SW480 (cell line): ENCODE results near the gene LRRK1.

Experiments used
- DNase-seq: peaks from one replicate; pipeline ENCODE4 v3.0.0-alpha.2; 2016; ENCODE audit warnings: low spot score

LRRK1 gene

DNA sequence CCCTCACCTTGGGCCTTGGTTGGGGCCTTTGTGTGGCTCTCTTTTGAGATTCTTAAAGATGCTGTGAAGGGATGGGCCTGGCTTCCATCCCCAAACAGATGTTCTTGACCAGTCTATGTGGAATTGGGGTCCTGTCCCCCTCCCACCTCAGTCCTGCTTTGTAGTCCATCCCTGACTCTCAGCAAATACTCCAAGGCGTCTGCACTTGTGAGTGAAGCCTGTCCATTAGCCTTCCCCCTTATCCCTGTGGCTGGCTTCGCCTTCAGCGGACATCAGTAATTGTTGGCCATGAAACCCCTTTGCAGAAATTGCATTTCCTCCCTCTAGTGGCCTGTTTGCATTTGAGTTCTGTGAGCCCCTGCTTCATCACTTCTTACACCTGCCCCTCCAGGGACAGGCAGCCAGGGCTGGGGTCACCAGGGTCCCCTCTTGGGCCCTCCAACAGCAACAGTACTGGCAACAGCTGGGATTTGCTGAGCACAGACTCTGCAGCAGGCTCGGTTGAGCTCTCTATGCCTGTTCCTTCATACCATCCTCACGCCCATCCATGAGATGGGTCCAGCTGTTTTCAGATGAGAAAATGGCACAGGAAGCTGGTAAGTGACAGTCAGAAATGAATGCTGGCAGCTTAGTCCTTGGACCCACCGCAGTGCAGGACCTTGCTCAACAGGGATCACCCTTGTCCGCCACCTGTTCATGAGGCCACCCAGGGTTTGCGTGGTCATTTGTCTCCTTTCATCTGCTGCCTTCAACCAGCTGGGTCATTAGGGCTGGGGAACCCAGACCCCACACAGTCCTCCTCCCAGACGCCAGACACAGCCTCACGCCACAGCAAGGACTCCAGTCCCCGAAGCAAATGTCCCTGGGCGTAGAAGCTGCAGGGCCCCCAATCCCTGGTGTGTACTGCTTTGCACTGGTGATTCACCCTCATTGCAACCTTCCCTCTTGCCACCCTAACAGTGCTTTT lies 8.9 kb upstream of the LRRK1 start:
- no peak for DNase-seq

DNA sequence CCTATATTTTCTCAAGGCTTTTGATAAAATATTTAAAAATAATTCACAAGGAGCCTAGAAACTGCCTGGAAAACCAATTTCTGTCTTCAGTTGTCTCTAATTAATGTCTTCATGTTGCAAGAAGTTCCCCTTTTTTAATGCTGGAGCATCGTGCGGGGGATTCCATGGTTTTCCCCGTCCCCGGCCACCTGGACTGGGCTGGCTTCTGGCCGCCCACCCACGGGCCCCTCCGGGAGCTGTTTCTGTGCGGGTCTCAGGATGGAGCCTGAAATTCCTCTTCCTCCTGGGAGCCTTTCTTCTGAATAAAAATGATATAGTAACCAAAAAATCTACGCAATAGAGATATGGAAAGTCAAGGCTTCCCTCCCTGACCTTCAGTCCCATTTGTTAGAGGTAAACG lies 8.1 kb upstream of the LRRK1 start:
- DNase-seq = no peak

DNA sequence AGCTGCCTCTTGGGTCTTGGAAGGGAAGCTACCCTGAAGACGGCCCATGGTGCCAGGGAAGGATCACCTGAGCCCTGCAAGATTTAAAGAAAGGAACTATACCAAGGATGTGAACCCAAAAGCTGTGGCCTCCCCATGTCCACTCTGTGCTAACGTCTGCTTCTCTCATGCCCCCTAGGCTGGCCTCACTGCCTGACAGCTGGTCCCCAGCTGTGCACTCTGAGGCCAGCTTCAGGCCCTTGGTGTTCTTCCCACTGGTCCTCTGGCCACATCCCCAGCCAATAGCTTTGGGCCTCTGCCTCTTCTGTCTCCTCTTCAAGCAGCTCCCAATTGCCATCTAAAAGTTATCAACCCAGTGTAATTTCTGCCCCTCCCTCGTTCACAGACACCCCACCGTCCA lies 5.2 kb upstream of the LRRK1 start:
- no peak for DNase-seq

DNA sequence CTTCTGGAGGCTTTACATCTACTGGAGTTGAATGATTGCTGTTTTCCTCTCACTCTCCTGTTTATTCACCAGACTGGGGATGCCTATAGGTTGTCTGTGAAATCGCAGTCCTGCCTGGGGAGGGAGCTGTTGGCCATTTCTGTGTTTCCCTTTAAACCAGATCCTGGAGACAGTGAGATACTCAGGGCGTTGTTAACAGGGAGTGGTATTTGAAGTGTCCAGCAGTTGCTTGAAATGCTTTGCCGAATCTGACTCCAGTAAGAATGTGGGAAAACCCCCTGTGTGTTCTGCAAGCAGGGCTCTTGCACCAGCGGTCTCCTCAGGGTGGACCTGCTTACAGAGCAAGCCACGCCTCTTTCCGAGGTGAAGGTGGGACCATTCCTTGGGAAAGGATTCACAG lies 4.3 kb upstream of the LRRK1 start:
- no peak for DNase-seq

DNA sequence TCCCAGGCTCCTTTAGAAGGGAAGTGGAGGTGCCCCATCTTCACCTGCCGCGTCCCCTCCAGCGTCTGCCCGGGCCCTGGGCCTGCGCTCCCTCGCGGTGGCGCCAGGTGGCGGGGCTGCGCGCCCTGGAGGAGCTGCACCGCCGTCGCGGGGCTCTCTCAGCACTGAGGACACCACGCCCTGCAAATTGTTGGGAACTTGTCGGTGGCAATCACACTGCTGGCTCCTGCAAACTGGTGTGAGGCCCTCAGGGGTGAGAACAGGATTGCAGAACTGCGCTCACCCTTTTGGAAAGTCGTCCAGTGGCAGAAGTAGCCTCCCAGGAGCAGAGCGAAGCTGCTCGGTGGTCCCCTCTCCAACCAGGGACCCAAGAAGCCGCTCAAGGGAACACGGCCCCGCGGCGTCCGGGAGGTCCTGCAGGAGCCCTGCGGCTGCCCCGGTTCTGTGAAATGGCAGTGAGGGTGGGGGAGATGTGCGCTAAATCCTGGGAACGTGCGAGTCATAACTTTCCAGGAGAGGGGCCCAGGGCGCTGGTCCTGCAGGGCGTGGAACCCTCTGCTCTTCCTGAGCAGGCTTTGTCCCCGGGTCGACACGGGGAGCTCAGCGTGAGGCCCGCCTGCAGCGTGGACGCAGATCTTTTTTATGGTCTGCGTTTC lies 995 bp upstream of the LRRK1 start:
- peak; percentile 87 for DNase-seq

DNA sequence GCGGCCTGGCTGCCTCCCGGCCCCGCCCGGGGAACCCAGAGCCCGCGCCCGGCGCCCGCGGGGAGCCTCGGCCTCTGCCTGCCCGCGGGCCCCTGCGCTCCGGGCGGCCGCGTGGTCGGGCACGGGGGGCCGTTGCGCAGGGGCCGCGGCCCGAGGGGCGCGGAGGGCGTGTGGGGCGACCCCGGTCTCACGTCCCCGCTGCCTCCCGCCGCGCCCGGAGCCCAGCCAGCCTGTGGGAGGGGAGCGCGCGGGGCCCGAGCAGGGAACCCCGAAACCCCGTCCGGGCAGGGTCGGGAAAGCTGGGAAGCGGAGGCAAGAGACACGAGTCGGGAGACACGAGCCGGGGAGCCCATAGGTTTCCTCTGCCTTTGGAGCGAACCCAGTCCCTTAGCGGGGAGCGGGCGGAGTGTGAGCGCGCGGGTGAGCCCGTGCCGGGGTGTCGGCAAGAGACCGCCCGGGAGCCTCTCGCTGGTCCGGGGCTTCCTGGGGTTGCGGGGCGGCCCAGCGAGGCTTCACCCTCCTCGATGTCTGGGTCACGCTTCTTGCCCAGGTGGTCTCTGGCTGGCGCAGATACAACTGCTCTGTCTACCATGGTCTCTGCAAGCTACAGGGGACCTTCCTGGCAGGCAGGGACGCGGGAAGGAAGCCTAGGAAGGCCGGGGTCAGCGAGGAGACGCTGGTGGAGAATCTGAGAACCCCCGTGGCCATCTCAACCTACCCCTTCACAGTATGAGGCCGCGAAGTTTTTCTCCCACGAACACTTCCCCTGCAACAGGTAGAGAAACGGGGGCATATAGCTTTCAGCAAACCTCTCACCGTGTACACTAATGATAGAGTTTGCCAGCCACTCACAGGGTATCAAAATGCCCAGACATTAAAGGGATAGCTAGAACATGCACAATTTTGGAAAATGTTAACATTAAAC lies 586 bp downstream of the LRRK1 start:
- peak; percentile 35 for DNase-seq

DNA sequence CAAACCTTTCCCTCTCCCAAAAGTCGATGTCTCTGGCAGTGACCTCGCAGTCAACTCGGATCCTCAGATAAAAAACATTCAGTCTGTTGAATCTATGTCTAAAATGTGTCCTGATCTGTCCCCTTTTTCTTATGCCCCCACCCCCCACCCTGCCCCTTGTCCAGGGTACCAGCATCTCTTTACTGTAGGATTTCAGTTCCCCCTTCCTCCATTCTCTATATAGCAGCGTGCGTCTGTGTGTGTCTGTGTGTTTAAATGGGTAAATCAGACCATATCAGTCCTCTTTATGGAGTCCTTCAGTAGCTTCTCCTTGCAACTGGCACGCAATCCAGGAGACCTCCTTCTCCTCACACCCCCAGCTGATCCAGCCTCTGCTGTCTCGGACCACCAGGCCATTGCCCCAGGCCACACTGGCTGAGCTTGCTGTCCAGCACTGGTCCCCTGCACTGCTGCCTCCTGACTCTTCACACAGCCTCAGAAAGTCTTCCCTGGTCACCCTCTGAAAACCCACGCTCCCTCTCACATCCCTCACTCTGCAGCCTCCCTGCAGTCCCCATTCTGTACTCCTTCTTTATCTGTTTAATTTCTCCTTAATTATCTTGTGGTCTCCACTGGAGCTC lies 1.5 kb downstream of the LRRK1 start:
- no peak for DNase-seq

DNA sequence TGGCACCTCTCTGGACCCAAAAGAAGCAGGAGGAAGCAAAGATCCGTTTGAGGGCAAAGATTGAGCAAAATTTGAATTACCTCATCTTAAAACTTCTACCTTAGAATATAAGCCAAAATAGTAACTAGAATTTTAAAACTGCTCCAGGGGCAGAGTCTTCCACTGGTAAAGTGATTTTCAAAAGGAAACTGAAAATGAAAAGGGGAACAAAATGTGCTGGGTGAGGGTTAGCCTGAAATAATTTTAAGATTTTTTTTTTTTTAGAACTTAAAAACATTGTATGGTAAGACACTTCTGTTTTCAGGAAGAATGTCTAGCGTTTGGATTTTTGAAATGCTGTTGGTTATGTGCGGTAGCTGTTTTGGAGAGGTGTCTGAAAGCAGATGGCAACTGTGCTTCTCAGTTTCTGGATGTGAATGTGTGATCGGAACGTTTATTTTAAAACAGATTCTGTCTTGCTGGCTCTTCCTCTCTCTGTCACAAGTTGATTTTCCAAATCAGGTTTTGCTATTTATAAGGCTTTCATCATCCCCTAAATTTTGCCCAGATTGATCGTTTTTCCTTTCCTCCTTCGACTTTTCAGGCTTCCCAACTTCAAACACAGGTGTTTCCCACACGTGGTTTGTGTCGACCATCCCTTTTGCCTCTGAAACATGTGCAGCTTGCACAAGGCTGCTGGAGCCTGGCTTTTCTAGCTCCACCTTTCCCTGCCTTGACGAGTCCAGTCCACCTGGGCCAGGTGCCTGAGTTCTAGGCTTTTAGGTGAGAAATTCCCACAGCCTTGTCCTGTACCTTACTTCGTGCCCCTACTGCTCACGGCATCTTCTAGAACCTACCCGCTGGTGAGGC lies 3.3 kb downstream of the LRRK1 start:
- DNase-seq = no peak

DNA sequence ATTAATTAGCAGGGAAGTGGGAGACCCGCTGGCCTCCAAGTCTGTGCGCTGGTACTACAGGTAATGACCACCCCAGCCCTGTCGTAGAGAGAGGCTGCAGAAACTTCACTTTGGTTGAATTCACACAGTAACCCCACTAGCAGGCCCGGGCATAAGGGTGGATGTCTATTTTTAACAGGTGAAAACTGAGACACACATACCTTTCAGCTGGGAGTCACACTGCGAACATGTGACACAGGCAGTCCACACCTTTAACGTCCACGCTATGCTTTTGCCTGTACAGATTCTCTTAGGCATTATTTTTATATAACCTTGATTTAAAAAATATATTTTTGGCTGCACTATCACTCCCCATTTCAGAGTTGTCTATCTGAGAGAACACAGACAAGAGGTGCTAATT lies 3.9 kb downstream of the LRRK1 start:
- DNase-seq = no peak

DNA sequence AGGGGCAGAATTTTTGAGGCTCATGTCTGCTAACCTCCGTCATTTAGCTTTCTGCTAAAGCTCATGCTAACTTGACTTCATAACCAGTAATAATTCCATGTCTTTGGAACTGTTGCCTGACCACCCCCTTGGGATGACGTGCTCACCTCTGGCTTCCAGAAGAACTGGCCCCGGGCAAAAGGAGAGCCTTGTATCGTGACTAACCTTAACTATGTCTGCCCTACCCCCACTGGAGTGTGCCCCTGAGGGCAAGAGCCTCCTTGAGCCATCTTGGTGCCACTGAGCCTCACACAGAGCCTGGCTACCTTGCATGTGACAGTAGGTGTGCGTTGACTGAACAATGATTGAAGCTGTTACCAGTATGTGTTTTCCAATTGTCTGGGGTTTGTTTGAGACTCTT lies 4.7 kb downstream of the LRRK1 start:
- DNase-seq = no peak

DNA sequence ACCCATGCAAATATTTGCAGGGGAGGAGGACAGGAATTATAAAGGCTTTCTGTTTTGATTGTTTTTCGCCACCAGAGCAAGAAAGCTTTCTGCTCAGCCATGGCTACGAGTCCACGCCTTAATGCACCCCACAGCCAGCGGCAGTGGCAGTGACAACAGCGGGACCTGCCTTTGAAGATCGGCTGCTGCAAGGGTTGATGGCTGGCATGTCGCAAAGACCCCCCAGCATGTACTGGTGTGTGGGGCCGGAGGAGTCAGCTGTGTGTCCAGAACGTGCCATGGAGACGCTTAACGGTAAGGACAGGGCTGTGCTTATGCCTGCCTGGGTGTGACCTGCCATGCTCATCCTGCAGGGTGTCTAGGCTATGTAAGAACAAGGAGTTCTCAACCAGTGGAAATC lies 5.3 kb downstream of the LRRK1 start:
- DNase-seq = no peak

DNA sequence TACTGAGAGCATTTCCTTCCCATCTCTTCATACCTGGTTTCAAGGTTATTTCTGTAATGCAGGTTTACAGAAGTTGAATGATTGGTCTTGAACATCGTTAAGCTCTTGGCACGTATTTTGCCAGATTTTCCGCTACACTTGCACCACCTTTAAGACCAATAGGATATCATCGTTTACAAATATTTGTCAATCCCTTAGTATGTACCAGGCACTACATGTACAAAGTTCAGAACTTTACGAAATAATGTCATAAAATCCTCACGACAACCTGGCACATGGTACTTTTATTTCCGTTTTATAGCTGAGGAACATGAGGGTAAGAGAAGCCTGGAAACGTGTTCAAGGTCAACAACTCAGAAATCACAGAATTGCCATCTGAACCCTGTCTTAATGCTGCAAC lies 6.3 kb downstream of the LRRK1 start:
- DNase-seq = no peak

DNA sequence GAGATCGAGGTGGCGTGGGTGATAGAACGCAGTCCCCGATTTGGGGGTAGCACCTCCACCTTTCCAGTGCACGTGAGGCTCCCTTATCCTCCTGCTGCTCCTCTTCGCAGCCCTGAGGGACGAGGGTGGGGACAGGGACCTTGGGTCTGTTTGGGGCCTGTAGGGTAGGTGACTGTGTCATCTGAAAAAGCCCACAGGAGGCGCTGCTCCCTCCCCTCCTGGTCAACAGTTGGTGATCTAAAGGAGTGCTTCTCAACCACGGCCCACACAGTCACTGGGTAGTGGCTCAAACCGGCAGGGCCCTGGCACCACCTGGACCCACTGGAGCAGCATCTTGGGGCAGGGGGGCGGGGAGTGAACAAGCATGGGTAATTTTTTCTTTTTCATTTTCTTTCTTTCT lies 7.1 kb downstream of the LRRK1 start:
- DNase-seq = no peak

DNA sequence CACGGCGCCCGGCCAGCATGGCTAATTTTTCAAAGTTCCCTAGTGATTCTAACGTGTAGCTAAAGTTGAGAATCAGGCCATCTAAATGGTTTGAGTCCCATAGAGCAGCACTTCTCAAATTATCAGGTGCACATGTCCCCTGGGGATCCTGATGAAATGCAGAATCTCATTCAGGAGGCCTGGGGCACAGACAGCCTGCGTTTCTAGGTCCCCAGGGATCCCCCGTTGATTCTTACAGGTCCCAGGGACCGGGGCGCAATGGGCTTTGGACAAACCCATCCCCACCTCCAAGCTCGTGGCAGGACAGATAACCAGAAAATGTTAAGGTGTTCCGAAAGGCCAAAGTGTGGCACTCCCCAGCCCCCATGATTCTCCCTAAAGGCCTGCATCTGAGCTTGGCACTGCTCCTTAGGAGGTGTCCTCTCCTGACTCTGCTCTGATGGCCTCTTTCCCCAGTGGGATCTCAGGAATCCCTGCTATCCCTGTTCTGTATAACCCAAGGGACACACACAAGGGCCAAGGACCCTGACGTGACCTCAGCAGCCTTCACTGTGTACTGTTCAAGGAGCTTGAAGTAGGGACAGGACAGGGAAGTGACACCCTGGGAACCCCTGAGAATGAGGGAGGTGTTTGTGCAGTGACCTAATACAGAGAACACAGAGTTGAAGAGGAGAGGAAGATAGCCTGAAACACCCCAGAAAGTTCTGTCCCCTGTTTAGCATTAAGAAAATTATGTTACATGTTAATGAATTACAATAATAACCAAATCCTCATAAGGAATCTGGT lies 8.0 kb downstream of the LRRK1 start:
- no peak for DNase-seq

DNA sequence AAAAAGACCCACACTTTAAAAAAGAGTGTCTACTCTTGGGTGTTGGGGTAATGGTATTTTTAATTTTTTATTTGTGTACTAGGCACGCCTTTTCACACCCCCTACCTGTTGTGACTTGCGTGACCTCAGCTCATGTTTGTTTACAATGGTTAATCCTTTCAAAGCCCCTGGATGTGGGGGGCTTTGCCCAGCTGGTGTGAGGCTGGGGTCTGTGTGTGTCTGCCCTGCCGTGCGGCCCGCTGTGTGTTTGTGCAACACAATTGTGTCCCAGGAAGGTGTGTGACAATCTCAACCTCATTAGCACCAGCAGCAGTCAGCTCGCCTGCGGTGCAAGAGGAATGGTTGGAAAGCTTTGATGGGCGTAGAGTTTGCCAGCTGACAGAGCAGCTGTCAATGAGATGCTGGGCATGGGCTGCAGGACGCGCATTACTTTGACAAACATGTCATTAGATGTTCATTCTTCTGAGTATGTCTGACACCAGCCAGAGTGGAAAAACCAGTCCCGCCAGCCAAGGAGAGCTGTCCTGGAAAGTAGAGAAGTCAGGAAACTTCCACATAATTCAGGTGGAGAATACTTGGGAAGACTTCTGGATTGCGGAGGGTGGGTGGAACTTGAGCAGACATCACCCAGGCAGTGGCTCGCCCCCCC lies 9.6 kb downstream of the LRRK1 start:
- no peak for DNase-seq

DNA sequence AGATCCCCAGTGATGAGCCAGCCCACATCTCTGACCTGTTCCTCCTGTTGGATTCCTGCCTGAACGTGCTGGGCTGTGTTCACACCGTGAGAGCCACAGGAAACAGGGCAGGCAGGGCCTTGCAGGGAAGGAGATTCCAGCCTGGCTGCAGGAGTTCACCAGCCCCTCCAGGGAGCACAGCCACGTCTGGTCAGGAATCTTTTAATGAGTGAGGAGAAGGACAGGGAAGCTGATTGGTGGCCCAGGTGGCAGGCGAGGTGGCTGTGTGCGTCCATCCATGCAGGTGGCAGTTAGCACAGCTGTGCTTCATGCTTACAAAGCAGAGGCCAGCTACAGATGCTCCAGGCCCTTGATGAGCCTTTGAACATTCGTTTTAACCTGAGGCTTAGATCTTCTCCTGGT lies 10.5 kb downstream of the LRRK1 start:
- DNase-seq = no peak

DNA sequence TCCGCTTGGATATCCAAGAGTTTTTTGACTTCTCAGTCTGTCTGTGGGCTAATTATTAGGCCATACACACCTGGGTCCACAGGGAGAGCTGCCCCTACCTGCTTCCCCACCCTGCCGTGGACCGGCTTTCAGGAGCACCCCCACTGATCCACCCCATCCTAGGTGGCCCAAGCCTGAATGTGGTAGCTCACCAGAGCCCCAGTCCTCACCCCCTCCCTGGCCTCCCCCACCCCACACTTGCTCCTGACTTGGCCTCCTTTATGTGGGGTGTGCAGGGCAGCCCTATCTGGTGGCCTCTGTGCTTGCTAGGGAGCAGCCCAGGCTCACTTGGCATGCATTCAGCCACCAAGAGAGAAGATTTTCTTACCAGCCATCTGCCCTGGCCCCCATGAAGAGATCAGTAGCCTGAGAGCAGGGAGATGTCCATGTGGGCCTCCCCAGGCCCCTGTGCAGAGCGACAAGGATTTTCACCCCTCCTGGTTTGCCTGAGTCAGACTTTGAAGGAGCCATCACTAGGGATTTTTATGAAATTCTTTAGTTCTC lies 11.2 kb downstream of the LRRK1 start:
- no peak for DNase-seq

DNA sequence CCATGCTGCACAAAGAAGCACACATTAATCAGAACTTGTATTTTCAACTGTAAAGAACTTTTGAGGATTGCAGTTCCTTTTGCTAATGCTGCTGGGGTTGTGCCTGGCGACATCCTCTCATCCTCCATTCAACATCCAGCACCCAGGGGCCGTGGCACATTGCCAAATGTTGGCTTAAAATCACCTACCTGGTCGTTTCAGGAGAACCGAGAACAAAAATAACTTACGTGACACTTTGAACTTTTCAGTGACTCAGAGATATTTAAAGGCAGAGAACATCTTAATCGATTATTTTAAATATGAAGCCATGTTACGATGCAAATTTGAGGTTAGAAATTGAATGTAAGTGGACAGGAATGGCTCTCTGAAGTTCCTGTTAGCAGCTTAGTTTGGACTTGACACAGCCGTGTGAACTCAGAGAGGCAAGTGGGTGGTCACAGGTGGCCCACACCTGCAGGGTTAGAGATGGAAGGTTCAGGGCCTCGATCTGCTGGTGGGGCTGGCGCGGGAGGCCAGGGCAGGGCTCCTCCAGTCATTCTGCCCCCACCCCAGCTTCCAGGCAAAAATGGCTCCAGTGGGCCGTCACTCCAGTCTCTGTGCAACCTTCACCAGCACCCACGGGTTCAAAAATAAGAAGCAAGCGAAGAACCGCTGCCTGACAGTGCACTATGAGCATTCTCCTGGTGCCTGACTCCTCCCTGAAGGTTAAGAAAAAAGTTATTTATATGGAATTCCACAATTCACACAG lies 12.2 kb downstream of the LRRK1 start:
- no peak for DNase-seq
